Measurements from ENCODE around the gene SQOR. TPM values are rescaled to one million over a fixed set of nuclear protein-coding genes. Genes with fewer than 3 reads are reported as not detected.

The SQOR gene
- 186 TPM for total RNA-seq (2013)
- 100 to 1,000 TPM in 2 of 3 donors, 10 to 100 TPM in 1; 78.9 to 292 (median 232) TPM for polyA plus RNA-seq
- polyA minus RNA-seq, result 94.9 and 153 TPM in 2 replicates
- total RNA-seq, result 35.1 to 325 (median 46.6) reads per million in 11 experiments

- WGBS (ENCODE audit: insufficient coverage), result 1% methylated on average over 53 of the region's 53 CpGs
Observed at GRCh38 chr15:45634432-45635190, at the start of gene SQOR. Gene SQOR, plus strand, starts transcription at chr15:45635029. Its CDS starts 23,895 bp downstream, at chr15:45658924.

More at GRCh38 chr15:45634432-45635190, at the start of gene SQOR:
- H3K9me3 Mint-ChIP-seq, result peaks cover 0 to 5% (median 2%) of the 10 kb centered on the region in 7 donors
- Histone ChIP-seq H2AFZ (ENCODE audit: insufficient read depth, low read depth, low read length, poor library complexity, severe bottlenecking) (peak within 1 kb of the TSS; percentile 87), H3K36me3 (replicated peaks in 1 of 2; ENCODE audit: control insufficient read depth in 1 of 2, insufficient read depth in 2 of 2, low read length in 2 of 2) (no peaks in the 10 kb centered on the region), H3K27ac (ENCODE audit: low read depth in 1 of 2, low read length in 2 of 2) (peak within 1 kb of the TSS; percentile 85 to 94), H3K9ac (ENCODE audit: insufficient read depth, low read length, poor library complexity, severe bottlenecking) (peak within 1 kb of the TSS; percentile 93), H3K27me3 (ENCODE audit: control insufficient read depth in 2 of 2, insufficient read depth in 2 of 2, low read length in 2 of 2) (no peaks in the 10 kb centered on the region), H3K4me3 (replicated peaks in 1 of 3; ENCODE audit: low read depth in 2 of 3, low read length in 3 of 3) (peak within 1 kb of the TSS; percentile 77 to 90 (median 88)), H3K4me2 (replicated peaks; ENCODE audit: extremely low read depth, low read length, poor library complexity, severe bottlenecking) (peak within 1 kb of the TSS; percentile 68), H3K79me2 (ENCODE audit: insufficient read depth, low read length) (peaks cover 49% of the 10 kb centered on the region), H3K4me1 (ENCODE audit: control insufficient read depth in 1 of 2, insufficient read depth in 2 of 2, low read length in 2 of 2) (peaks cover 53 to 62% of the 10 kb centered on the region in 2 donors), H4K20me1 (ENCODE audit: insufficient read depth, low read length) (peaks cover 7% of the 10 kb centered on the region), H3K9me3 (replicated peaks in 1 of 2; ENCODE audit: control insufficient read depth in 1 of 2, insufficient read depth in 1 of 2, low read length in 2 of 2) (no peaks in the 10 kb centered on the region)
- H3K27me3 Mint-ChIP-seq (ENCODE audit: low read depth in 3 of 3), result peaks cover 0 to 9% (median 2%) of the 10 kb centered on the region in 3 donors
- H3K36me3 Mint-ChIP-seq, result peaks cover 4 to 7% of the 10 kb centered on the region in 2 donors
- intact Hi-C loops (cut with micrococcal nuclease), result loop anchor here in 1 of 2 donors (10.0 kb wide), 2 partner anchors 50 to 430 kb away; partner anchors contain the start of gene BLOC1S6
- peak within 1 kb of the TSS; percentile 98 to 99 for H3K4me3 Mint-ChIP-seq
- peak within 1 kb of the TSS; percentile 94 to 97 (median 96) for H3K27ac Mint-ChIP-seq
- TF ChIP-seq CTCF (IDR thresholded peaks at IDR 0.05), result no peak
- peaks cover 57% of the 10 kb centered on the region for H3K4me1 Mint-ChIP-seq
- DNase-seq, result peak; percentile 80 to 89 (median 85)
